Glomerular visceral epithelial cell (primary cell): ENCODE results near the gene GDF10.

Experiments
- DNase-seq: peaks from one replicate; pipeline ENCODE4 v3.0.0-alpha.2; 2016; ENCODE audit errors: extremely low spot score

Gene GDF10

DNA sequence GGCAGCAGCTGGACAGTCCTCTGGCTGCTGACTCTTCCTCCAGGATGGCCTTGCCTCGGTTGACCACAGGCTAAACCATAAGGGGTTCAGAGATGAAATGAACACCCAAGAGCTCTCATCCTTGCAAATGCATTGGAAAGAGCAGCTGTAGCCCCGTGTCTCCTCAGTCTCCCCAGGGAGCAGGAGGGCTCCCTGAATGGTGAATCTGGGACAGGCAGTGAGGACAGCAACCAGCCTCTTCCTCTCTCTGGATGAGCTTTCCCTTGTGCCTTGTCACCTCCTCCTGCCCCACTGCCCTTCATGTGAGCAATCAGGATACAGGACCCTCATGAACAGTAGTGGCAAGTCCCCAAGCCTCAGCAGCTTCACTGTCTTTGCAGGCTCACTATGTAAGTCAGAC, 23.9 kb upstream of the GDF10 start:
- DNase-seq, result no peak

DNA sequence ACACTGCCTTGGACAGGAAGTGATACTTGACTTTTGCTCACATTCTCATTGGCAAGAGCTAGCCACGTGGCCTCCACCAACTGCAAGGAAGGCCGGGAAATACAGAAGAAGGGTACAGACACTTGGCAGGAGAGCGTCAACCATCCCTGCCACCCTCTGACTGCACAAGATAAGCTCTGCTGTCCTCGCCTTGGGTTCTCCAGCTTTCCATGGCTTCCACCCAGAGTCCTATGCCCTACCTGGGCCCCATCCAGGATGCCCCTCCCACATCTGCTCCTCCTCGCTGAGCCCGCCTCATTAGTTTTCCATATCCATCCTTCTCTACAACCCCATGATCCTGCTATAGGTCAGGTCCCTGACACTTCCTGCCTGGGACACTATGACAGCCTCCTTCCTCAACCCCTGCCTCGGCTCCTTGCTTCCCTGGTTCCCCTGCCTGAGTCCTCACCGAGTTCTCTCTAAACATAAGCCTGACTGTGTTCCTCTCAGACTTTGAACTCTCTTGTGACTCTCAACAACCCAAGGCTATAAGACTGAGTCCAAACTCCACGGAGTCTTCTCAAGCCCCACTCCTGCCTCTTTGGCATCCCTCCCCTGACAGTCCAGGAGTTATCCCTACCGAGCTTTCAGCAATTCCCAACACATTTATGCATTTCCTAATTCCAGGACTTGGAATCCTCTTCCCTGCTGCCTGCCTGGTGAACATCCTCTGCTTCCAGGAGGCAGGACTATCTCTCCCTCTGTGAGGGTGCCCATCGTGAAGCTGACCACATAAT, 23.2 kb upstream of the GDF10 start:
- no peak for DNase-seq

DNA sequence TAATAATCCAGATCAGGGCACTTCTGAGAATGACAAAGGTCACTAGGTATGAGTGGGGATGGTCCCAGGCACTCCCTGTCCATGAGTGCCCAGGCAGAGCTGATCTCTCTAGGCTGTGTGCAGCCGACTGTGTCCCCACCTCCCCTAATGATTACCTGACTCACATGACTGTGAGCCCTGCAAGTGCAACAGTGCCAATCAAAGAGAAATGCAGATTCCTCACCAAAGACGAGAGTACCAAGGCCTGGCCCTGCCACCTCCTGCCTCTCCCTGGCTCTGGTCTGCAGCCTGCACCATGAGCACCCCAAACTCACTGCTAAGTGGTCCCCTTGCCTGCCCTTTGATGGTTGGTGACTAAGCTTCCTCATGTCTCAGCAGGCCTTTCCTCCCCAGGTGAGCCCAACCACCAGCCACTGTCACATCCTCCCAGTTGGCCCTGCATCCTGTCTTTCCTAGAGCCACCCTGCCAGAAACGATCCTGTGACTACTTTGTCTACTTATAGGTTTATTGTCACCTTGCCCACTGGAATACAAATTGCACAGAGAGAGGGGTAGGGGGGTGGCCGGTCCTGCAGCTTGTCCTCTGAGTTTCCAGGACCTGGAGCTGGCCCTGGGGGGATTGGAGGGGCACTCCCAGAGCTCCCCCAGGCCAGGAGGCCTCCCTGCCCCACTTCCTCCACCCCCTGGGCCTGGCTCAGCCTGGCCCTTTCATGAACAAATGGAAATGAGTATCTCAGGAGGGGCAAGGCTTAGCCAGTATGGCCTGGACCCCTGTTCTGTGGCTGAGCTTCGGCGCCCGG, 22.4 kb upstream of the GDF10 start:
- no peak for DNase-seq

DNA sequence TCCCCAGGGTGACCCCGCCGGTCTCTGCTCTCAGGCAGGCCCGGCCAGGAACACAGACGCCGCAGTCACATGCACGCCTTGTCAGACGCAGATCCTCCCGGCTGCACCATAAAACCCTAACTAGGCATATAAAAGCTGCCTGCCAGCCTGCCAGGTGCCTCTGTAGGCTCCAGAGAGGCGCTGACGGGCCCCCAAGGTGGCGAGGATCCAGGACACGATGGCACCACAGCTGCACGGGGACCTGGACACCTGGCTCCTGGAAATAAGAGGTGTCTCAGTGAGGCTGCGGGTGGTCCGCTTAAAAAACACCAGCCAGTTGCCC, 21.9 kb upstream of the GDF10 start:
- DNase-seq, result no peak

DNA sequence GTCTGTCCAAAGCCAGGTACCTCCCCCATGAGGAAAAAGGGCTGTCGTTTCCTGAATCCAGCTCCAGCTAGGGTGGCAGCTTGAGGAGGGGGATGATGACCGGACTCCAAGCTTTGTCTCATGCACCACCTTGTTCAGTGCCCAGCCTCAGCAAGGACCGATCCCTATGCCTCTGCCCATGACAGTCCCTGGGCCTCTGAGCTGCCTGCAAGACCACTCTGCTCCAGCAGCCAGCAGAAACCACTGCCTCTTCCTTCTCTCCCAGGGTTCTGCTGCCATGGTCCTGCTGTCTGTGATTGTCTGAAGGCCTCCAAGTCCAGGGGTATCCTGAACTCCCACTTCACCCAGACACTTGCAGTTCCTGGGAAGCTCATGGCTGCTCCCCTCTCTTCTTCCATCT, 21.3 kb upstream of the GDF10 start:
- no peak for DNase-seq

DNA sequence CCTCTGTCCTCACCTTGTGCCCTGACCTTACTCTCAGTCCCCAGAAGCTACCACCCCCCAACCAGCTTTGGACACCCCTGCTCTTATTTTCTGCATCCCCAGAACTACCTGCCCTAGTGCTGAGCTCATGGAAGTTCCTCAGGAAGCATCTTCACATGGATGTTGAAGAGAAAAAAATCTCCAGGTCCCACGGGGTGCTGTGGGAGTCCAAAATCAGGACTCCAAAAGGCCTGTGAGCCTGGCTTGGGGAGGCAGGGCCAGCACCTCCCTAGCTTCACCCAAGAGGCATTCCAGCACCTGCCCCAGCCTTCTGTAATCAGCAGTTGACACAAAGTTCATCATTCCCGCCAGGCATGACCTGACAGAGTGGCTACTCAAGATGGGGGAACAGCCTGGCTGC, 20.7 kb upstream of the GDF10 start:
- no peak for DNase-seq

DNA sequence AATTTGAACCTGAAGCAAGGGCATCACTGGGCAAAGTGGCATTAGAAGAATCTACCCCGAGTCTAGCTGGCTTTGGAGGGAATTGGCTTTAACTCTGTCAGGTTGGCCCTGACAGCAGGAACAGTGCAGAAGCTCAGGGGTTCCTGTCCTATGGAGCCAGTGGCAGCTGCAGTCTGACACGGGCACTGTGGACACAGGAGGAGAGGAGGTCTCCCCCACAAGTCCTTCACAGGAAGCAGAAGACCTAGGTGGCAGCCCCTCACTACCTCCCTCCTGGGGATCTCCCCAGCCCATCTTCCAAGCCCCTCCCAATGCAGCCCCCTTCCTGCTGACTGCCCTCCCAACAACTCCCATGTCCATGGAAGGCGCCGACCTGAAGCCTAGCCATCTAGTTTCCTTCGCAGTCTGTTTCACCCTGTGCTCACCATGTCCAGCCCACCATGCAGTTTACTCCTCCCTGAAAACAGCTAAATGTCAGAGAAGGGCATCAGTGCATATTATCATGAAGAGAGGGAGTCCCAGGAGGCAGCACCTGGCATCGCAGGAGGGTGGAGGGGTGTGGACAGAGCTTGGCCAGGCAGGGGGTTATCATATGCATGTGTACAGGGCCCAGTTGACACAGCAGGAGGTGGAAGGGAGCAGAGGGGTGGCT, 17.9 kb upstream of the GDF10 start:
- DNase-seq, result no peak

DNA sequence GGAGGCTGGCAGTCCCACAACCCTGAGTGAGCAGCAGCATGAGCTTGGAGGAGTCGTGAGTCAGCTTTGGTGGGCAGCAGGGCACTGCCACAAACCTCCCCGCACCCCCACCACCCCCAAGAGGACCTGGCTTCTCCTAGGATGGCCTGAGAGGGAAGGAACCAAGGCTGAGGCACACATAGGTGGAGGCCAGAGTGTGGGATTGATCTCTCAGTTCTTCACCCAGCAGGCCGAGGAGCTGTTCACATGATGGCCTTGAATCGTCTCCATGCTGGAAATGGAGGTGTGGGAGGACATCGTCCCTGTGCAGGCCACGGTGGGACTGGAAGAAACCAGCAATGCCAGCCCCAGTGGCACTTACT, 17.4 kb upstream of the GDF10 start:
- no peak for DNase-seq

DNA sequence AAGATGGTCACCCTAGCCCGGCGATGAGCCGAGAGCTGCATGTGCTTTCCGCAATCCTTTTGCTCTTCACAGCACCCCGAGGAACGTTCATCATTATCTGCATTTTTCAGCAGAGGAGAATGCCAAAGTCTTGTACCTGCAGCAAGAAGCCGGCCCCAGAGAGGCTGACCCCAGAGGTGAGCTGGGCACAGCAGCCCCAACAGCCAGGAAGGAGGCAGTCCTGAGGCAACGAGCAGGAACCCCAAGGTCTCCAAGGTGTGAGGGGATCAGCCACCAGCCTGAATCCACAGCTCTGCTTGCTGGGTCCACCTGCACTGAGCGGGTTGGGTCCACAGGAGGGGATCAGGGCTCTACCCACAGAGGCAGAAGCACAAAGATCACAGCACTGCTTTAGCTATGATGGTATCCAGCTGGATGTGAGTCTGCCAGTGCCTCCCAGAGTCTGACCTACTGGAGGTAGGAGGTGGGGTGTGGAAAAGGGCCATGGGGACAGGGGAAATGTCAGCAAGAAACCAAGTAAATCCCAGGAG, 16.8 kb upstream of the GDF10 start:
- DNase-seq, result no peak

DNA sequence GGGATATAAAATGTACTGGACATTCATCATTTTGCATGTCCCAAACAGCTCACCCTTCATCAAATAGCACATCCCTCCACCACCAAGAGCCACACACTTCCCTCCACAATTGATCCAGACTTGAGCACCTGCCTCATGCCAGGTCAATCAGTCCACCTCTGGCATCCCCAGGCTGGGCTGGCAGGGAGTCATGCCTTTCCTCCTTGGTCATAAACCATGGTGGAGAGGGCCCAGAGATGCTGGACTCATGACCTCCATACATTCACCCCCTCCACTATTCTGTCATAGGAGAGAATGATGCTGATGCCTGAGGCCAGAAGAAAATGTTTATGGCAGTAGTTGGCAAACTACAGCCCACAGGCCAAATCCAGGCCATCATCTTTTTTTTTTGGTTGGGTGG, 16.1 kb upstream of the GDF10 start:
- DNase-seq, result no peak

DNA sequence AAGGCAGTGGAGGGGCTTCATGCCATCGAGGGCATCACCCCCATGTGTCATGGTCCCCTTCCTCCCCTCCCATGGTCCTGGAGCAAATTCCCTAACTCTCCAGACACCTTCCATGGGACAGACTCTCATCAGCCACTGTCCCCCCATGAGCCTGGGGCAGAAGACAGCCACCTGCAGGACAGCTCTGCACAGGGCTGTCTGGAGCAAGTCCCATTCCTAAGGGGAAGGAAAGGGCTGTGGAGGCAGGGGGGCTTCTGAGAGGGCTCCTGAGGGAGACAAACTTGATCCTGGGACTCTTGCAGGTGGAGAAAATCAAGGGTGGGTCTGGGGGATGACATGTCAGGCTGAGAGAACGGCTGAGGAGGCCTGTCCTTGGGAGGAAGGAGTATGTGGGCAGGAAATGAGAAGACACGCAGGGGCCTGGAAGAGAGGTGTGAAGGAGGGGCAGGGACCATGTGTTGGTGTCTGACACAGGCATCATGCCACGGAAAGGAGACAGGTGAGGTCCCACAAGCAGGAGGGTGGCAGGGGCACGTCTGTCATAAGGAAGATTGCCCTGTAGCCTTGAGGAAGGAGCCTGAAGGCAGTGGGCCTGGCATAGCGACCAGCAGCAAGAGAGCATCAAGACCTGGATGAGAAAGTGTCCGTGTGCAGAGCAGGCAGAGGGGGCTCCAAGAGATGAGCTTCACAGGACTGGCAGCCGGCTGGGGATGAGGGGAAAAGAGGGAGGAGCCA, 14.4 kb upstream of the GDF10 start:
- DNase-seq, result no peak

DNA sequence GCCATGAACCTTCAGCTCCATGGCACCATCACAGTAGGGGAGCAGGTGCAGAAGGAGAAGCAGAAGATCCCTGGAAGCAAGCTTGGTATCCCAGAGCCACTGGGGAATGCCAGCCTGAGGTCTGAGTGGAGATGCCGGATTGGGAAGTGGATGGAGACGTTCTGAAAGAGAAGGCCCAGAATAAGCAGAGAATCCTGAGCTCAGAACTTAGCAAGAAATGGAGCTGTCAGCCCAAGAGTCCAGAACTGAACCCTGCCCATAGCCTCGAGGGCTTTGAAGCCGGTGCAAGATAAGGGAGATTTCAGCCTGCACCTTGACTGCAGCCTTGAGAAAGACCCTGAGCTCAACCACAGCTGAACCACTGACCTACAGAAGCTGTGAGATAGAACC, 13.9 kb upstream of the GDF10 start:
- no peak for DNase-seq

DNA sequence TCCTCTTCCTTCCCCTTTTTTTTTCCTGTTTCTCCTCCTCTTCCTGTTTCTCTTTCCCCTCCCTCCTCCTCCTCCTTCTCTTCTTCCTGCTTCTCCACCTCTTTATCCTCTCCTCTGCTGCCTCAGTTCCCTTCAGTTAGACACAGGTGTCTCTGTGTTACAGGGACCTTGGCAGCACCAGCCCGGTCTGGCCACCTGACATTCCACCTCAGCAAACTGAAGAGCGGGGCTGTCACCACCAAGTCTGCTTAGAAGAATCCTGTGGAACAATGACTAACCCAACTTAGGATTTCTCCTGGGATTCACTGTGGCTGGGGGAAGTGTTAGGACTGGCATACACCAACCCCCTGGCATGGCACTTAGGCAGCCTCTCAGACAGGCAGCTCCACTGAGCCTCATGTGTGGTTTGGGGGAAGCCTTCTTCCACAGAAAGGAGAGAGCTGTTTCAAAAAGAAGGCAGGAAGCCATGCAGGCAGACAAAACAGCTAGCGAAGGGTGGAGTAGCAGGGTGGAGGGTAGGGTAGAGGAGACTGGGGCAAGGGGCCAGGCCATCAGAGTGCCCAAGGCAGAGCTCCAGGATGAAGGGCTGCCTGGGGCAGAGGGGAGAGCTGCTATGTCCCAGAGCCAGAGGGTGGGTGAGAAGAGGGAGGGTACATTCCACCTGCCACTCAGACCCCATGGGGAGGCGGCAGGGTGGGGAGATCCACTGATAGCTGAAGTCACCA, 13.2 kb upstream of the GDF10 start:
- DNase-seq, result no peak

DNA sequence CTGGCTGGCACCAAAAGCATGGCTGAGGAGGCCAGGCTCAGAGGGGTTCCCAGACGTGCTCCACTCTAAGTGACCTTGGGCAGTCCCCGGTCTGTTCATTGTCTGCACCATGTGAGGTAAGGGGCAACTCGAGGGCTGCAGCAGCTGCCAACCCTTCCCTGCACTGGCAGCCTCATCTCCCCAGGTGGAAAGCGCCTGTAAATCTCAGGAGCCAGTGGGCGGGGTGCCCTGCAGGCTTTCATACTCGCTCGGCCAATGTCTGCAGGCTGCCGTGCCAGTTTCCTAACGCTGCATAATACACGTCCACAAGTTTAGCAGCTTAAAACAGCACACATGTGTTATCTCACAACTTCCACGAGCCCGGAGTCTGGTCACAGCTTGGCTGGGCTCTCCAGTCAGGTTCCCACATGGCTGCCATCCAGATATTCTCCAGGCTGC, 12.6 kb upstream of the GDF10 start:
- DNase-seq, result no peak

DNA sequence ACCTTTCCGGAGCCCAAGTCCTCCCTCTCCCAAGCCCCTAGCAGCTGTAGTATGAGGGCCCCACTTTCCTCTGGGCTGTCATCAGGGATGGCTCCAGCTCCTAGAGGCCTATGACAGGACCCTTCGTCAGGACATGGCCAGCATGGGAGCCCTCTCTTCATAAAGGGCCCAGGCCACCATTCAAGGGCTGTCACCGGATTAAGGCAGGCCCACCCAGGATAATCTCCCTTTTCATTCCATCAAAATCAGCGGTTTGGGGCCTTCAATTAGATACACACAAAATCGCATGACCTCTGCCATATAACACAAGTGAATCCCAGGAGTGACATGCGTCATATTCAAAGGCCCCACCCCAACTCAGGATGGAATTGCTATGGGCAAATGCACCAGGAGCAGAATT, 12.2 kb upstream of the GDF10 start:
- DNase-seq, result no peak

DNA sequence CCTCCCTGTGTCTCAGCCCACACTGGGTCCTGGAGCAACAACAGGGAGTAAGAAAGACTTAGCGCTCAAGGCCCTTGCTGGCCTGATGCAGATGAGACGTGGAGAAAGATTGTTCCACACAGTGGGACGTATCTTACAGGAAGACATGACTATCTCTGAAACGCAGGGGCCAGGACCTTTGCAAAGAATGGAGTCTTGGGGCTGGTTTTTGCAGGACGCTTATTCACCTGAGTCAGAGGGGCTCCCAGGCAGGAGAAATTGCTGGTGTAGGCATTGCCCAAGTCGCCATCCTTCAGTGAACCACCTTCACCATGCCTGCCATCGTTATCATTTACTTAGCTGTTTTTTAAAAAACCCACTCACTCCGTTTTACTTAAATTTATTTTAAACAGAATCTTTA, 11.8 kb upstream of the GDF10 start:
- no peak for DNase-seq

DNA sequence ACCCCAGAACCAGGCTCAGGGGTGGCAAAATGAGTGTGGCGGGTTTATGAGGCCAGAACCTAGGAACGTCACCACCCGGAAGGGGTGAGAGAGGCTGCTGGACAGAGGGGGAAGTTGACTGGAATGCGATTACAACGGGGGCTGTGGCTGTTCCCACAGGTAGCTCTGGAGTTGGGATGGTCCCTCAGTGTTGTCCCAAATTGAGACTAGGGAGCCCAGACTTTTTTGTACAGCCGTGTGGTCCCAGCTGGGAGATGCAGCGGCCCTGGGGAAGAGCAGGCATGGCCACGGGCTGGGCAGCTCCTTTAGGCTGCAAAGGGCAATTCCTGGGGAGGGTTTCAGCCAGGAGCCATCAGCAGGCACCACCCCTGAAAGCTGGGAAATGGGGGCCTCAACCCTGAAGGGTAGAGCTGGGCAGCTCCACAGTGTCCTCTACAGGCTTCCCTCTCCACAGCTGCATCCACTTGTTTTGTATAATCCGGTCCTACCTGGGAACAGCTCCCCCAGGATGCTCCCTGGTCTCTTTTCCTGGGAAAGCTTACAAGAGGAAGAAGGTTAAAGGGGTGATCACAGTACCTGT, 11.0 kb upstream of the GDF10 start:
- DNase-seq, result no peak

DNA sequence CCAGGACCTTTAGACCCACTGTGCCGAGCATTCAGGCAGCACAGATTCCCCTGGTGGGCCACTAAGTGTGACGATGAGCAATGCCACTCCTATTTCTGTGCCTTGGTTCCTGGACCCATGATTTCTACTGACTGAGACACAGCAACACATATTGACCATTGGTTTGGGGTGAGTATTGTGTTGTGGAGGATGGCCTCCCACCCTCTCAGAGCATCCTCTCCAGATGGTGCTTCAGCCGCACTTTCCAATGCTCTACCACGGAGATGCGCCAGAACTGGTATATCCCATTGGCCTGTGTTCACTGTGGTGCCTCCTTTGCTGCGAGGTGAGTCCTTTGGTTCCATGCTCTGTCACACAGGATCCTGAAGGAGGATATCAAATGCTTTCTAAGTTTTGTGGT, 10.1 kb upstream of the GDF10 start:
- no peak for DNase-seq

DNA sequence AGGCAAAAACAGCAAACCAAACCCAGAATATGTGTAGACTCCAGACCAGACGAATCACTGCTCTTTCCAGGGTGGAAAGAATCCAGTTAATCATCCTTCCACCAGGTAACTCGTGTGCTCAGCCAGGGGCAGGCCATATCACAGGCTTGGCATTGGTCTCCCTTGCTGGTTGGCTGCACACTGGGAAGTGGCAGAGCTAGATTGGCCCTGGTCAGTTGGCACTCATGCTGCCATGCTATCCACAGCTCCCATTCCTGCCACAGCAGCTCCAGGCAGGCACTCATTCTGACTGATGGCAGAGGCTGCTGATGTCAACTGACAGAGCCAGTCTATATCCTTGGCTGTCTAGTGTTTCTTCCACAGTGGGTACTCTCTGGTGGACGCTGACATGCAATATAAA, 9.7 kb upstream of the GDF10 start:
- DNase-seq, result no peak

DNA sequence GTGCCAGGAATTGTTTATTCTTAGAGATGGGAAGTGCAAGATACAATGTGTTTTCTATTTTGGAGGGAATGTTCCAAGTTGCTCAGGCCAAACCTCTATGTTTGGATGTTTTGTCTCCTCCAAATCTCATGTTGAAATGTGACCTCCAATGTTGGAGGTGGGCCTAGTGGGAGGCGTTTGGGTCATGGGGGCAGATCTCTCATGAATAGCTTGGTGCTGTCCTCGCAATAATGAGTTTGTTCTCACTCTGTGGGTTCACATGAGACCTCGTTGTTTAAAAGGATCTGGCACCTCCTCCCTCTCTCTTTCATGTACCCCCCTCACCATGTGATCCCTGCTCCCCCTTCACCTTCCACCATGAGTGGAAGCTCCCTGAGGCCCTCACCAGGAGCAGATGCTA, 8.3 kb upstream of the GDF10 start:
- DNase-seq, result no peak

DNA sequence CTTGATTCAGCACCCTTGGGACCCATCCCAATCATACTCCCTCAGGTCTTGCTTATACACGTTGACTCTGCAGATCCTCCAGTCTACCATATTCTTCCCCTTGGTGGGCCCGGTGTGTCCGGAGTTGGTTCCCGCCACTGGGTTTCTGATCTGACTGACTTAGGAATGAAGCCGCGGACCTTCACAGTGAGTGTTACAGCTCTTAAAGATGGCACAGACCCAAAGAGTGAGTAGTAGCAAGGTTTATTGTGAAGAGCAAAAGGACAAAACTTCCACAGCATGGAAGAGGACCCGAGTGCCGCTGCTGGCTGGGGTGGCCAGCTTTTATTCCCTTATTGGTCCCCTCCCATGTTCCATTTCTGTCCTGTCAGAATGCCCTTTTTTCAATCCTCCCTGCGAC, 5.9 kb upstream of the GDF10 start:
- no peak for DNase-seq
